B cell (primary cell): Measurements from ENCODE around the gene ANKS1A.

Experiments
- EZH2 ChIP-seq: IDR thresholded peaks from 2 replicates; pipeline ENCODE4 v1.6.1; 2012; ENCODE audit warnings: borderline replicate concordance, low read depth, mild to moderate bottlenecking, moderate library complexity, low read length; ENCODE audit not compliant: insufficient read depth, poor library complexity, severe bottlenecking
- TF ChIP-seq, protein P1 (sequence below): fragments of 200-600 bp; IDR thresholded peaks from one replicate; pipeline ENCODE4 v1.8.0; 2022; ENCODE audit warnings: antibody characterized with exemption, mild to moderate bottlenecking

DNA sequence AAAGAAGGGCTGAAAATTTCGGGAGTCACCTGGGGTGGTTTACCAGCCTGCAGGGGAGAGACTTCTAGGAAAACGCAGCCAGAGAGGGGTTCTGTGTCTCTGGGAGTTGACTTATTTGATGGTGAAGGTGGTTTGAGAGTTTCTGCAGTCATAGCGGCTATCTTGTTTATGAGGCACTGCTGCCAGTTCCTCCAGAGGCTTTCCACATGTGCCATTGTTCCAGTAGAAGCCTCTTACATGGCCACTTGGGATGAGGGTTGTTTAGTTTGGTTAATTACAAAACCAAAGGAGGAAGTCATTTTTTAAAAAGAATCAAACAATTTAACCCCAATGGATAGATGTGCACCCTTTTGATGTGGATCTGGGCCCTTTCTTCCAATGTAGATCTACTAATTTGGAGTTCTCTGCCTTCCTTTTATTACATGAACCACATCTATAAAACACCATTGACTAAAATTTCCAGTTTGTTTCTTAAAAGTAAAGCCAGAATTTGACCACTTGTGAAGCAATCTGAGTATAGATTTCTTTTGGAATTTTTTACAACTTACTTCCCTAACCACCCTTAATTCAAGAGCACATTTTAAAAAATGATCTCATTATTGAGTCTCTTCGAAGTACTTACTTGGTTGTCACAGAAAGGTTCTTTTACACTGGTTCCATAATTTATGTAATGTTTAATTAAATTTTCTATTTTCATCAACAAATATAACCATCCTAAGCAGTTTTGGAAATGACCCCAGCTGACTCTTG, 154.5 kb downstream of the ANKS1A start:
- TF ChIP-seq EZH2, result no peak
- TF ChIP-seq, protein P1, sequence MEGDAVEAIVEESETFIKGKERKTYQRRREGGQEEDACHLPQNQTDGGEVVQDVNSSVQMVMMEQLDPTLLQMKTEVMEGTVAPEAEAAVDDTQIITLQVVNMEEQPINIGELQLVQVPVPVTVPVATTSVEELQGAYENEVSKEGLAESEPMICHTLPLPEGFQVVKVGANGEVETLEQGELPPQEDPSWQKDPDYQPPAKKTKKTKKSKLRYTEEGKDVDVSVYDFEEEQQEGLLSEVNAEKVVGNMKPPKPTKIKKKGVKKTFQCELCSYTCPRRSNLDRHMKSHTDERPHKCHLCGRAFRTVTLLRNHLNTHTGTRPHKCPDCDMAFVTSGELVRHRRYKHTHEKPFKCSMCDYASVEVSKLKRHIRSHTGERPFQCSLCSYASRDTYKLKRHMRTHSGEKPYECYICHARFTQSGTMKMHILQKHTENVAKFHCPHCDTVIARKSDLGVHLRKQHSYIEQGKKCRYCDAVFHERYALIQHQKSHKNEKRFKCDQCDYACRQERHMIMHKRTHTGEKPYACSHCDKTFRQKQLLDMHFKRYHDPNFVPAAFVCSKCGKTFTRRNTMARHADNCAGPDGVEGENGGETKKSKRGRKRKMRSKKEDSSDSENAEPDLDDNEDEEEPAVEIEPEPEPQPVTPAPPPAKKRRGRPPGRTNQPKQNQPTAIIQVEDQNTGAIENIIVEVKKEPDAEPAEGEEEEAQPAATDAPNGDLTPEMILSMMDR, result no peak
